Loucy (cell line): ENCODE data around the gene MCAT.
"Not testable (repeated sequence)": the region's sequence is repeated elsewhere in the genome, so short reads cannot be mapped to it uniquely, and the experiment has no call there.

Experiments
- H2AFZ ChIP-seq: fragments of 200-600 bp; sonication (generic); 2 replicates; pipeline ENCODE4 v1.6.0; 2016; ENCODE audit warnings: antibody characterized with exemption, mild to moderate bottlenecking, low read length, moderate library complexity
- H3F3A ChIP-seq: fragments of 200-600 bp; 2 replicates; pipeline ENCODE4 v1.6.0; 2016; ENCODE audit warnings: antibody characterized with exemption, low read depth, mild to moderate bottlenecking
- H3K27me3 ChIP-seq: fragments of 200-600 bp; sonication (generic); 2 replicates; pipeline ENCODE4 v1.6.1; 2014; ENCODE audit warnings: low read length, mild to moderate bottlenecking; ENCODE audit not compliant: insufficient read depth, poor library complexity, severe bottlenecking
- H3K36me3 ChIP-seq: fragments of 200-600 bp; sonication (generic); 2 replicates; pipeline ENCODE4 v1.6.1; 2016; ENCODE audit warnings: low read length; ENCODE audit not compliant: insufficient read depth
- H3K4me1 ChIP-seq: fragments of 200-600 bp; sonication (generic); 2 replicates; pipeline ENCODE4 v1.5.1; 2014; ENCODE audit warnings: low read length, mild to moderate bottlenecking; ENCODE audit not compliant: insufficient read depth, poor library complexity, severe bottlenecking
- H3K4me2 ChIP-seq: fragments of 200-600 bp; sonication (generic); 2 replicates; pipeline ENCODE4 v1.6.0; 2014; ENCODE audit warnings: antibody characterized with exemption, low read length, low read depth, mild to moderate bottlenecking; ENCODE audit not compliant: poor library complexity, severe bottlenecking
- H3K4me3 ChIP-seq: fragments of 200-600 bp; sonication (generic); 2 replicates; pipeline ENCODE4 v1.5.1; 2014; ENCODE audit warnings: low read length, mild to moderate bottlenecking, mixed read lengths; ENCODE audit not compliant: poor library complexity, severe bottlenecking
- H3K79me2 ChIP-seq: fragments of 200-600 bp; sonication (generic); 2 replicates; pipeline ENCODE4 v1.6.1; 2014; ENCODE audit warnings: low read length; ENCODE audit not compliant: insufficient read depth
- H3K9ac ChIP-seq: fragments of 200-600 bp; sonication (generic); 2 replicates; pipeline ENCODE4 v1.6.0; 2014; ENCODE audit warnings: mild to moderate bottlenecking, low read depth, low read length, moderate library complexity; ENCODE audit not compliant: poor library complexity, severe bottlenecking
- H3K9me2 ChIP-seq: fragments of 200-600 bp; sonication (generic); replicated peaks from 2 replicates; pipeline ENCODE4 v1.6.1; 2016; ENCODE audit warnings: low read depth, low read length, mixed read lengths
- H3K9me3 ChIP-seq: fragments of 200-600 bp; sonication (generic); 2 replicates; pipeline ENCODE4 v1.6.1; 2014; ENCODE audit warnings: mild to moderate bottlenecking, antibody characterized with exemption, low read length, low read depth; ENCODE audit not compliant: insufficient read depth
- H4K20me1 ChIP-seq: fragments of 200-600 bp; sonication (generic); 2 replicates; pipeline ENCODE4 v1.6.0; 2014; ENCODE audit warnings: antibody characterized with exemption, low read length, mild to moderate bottlenecking; ENCODE audit not compliant: insufficient read depth, poor library complexity, severe bottlenecking
- EZH2phosphoT487 ChIP-seq: fragments of 200-600 bp; IDR thresholded peaks from 2 replicates; pipeline ENCODE4 v1.6.1; 2018; ENCODE audit warnings: antibody characterized with exemption, mild to moderate bottlenecking, moderate library complexity, borderline replicate concordance
- TF ChIP-seq, protein P1 (sequence below): fragments of 200-600 bp; sonication (generic); conservative IDR thresholded peaks from 2 replicates; pipeline ENCODE4 v1.5.1; 2014; ENCODE audit warnings: mild to moderate bottlenecking, antibody characterized with exemption, low read length

The MCAT gene

GRCh38 chr22:43109921-43110443 lies 33.2 kb downstream of the MCAT start:
- H3K79me2 ChIP-seq = no peaks in the 10 kb centered on the region
- H3F3A ChIP-seq = no peaks in the 10 kb centered on the region
- peaks cover 6% of the 10 kb centered on the region for H3K27me3 ChIP-seq
- peak overlapping the region; percentile 89; the same call in 1 of the 2 replicates for H2AFZ ChIP-seq
- no peaks in the 10 kb centered on the region for H3K9me3 ChIP-seq
- H3K4me3 ChIP-seq = peak overlapping the region; percentile 78
- TF ChIP-seq EZH2phosphoT487 = no peak
- TF ChIP-seq, protein P1, sequence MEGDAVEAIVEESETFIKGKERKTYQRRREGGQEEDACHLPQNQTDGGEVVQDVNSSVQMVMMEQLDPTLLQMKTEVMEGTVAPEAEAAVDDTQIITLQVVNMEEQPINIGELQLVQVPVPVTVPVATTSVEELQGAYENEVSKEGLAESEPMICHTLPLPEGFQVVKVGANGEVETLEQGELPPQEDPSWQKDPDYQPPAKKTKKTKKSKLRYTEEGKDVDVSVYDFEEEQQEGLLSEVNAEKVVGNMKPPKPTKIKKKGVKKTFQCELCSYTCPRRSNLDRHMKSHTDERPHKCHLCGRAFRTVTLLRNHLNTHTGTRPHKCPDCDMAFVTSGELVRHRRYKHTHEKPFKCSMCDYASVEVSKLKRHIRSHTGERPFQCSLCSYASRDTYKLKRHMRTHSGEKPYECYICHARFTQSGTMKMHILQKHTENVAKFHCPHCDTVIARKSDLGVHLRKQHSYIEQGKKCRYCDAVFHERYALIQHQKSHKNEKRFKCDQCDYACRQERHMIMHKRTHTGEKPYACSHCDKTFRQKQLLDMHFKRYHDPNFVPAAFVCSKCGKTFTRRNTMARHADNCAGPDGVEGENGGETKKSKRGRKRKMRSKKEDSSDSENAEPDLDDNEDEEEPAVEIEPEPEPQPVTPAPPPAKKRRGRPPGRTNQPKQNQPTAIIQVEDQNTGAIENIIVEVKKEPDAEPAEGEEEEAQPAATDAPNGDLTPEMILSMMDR = no peak
- H3K9me2 ChIP-seq = no peaks in the 10 kb centered on the region
- no peaks in the 10 kb centered on the region for H4K20me1 ChIP-seq
- H3K4me2 ChIP-seq = peak overlapping the region; percentile 84
- H3K9ac ChIP-seq = no peak overlapping the region
- no peaks in the 10 kb centered on the region for H3K36me3 ChIP-seq
- H3K4me1 ChIP-seq = peaks cover 11% of the 10 kb centered on the region

- H3F3A ChIP-seq = no peaks in the 10 kb centered on the region
- no peak overlapping the region for H3K4me2 ChIP-seq
- no peak overlapping the region for H2AFZ ChIP-seq
- TF ChIP-seq, protein P1 = no peak
- H3K36me3 ChIP-seq = no peaks in the 10 kb centered on the region
- peaks cover 11% of the 10 kb centered on the region for H3K4me1 ChIP-seq
- no peak overlapping the region for H3K9ac ChIP-seq
- peaks cover 6% of the 10 kb centered on the region for H3K27me3 ChIP-seq
- H3K79me2 ChIP-seq = no peaks in the 10 kb centered on the region
- H3K9me3 ChIP-seq = no peaks in the 10 kb centered on the region
- no peak overlapping the region for H3K4me3 ChIP-seq
- no peaks in the 10 kb centered on the region for H4K20me1 ChIP-seq
- H3K9me2 ChIP-seq = no peaks in the 10 kb centered on the region
Observed at GRCh38 chr22:43109511-43109910, 33.7 kb downstream of the MCAT start.

DNA sequence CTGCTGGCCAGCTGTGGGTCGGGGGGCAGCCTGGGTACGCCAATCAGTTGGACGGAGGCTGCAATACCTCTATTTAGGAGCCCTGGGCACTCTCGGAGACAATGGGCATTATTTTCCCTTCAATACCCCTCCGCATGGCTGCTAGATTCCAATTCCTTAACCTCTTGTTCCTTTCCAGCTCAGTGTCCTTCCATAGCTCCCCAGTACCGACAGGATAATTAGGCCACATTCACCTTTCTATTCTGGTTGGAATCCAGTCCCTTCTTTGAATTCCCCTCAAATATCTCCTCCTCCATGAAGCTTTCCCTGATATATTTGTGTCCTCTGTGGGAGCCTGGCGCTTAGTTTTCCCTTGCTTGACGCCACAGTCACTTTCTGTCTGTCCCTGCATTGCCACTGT lies 36.9 kb downstream of the MCAT start:
- Histone ChIP-seq H3K9me2 (no peaks in the 10 kb centered on the region), H3F3A (no peaks in the 10 kb centered on the region), H3K79me2 (no peaks in the 10 kb centered on the region), H3K36me3 (no peaks in the 10 kb centered on the region), H3K9ac (no peak overlapping the region), H3K27me3 (peaks cover 1% of the 10 kb centered on the region), H3K9me3 (no peaks in the 10 kb centered on the region), H3K4me1 (peaks cover 6% of the 10 kb centered on the region), H3K4me3 (no peak overlapping the region), H3K4me2 (no peak overlapping the region), H4K20me1 (no peaks in the 10 kb centered on the region), H2AFZ (no peak overlapping the region)
- TF ChIP-seq, protein P1 = no peak
- no peak for TF ChIP-seq EZH2phosphoT487

GRCh38 chr22:43104950-43105349 lies 38.2 kb downstream of the MCAT start:
- H3K9ac ChIP-seq, H3K9me3 ChIP-seq, H3K79me2 ChIP-seq, H3K4me2 ChIP-seq, H3F3A ChIP-seq, H3K4me3 ChIP-seq, H2AFZ ChIP-seq, H3K4me1 ChIP-seq, H3K27me3 ChIP-seq, H3K36me3 ChIP-seq, H3K9me2 ChIP-seq, H4K20me1 ChIP-seq: not testable (repeated sequence)

DNA sequence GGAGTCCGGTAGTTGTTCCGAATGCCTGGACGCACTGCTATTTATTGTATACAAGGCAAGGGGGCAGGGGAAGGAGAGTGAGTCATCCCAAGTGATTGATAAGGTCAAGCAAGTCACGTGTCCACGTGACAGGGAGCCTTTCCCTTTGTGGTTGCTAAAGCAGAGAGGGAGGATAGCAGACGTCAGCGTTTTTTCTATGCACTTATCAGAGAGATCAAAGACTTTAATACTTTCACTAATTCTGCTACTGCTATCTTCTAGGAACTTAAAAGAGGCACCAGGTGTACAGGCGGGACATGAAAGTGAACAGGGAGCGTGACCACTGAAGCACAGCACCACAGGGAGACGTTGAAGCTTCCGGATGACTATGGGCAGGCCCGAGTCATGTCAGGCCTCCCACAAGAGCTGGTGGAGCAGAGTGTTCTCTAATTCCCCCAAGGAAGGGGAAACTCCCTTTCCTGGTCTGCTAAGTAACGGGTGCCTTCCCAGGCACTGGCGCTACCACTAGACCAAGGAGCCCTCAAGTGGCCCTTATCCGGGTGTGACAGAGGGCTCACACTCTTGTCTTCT lies 39.1 kb downstream of the MCAT start:
- not testable (repeated sequence) for H3K79me2 ChIP-seq, H3K9me2 ChIP-seq, H2AFZ ChIP-seq, H3K4me3 ChIP-seq, H3K4me2 ChIP-seq, H3K9ac ChIP-seq, H3F3A ChIP-seq, H3K9me3 ChIP-seq, H3K36me3 ChIP-seq, H4K20me1 ChIP-seq, H3K27me3 ChIP-seq, H3K4me1 ChIP-seq
